Neural cell (in vitro differentiated cells): ENCODE measurements around the gene NPFF. TPM values are rescaled to one million over a fixed set of nuclear protein-coding genes. Genes with fewer than 3 reads are reported as not detected.

Experiments
- H2AFZ ChIP-seq: fragments of 200-600, 300-800 bp; sonication (generic), shearing (Covaris generic); 2 replicates; pipeline ENCODE4 v1.6.0; 2014; ENCODE audit warnings: low read depth, mild to moderate bottlenecking, antibody characterized with exemption, low read length, moderate library complexity
- H3F3A ChIP-seq: fragments of 200-600 bp; shearing (Covaris generic); 2 replicates; pipeline ENCODE4 v1.6.1; 2016; ENCODE audit warnings: mild to moderate bottlenecking, moderate library complexity, mixed read lengths, antibody characterized with exemption, low read length; ENCODE audit not compliant: insufficient read depth, poor library complexity, severe bottlenecking
- H3K27ac ChIP-seq: fragments of 200-600, 300-800 bp; sonication (generic), shearing (Covaris generic); 2 replicates; pipeline ENCODE4 v1.5.1; 2014; ENCODE audit warnings: mild to moderate bottlenecking, low read length, moderate library complexity
- H3K27me3 ChIP-seq: fragments of 300-800, 200-600 bp; sonication (generic), shearing (Covaris generic); 2 replicates; pipeline ENCODE4 v1.6.0; 2014; ENCODE audit warnings: mild to moderate bottlenecking, low read depth, low read length, moderate library complexity; ENCODE audit not compliant: insufficient read depth
- H3K36me3 ChIP-seq: fragments of 300-800, 200-600 bp; sonication (generic), shearing (Covaris generic); 2 replicates; pipeline ENCODE4 v1.5.1; 2014; ENCODE audit warnings: mild to moderate bottlenecking, antibody characterized with exemption, low read length, moderate library complexity; ENCODE audit not compliant: insufficient read depth
- H3K4me2 ChIP-seq: fragments of 300-800, 200-600 bp; sonication (generic), shearing (Covaris generic); 2 replicates; pipeline ENCODE4 v1.6.0; 2014; ENCODE audit warnings: mild to moderate bottlenecking, low read length
- H3K4me3 ChIP-seq: fragments of 300-800, 200-600 bp; sonication (generic), shearing (Covaris generic); 2 replicates; pipeline ENCODE4 v1.5.1; 2014; ENCODE audit warnings: mild to moderate bottlenecking, low read length, moderate library complexity
- H3K79me2 ChIP-seq: fragments of 200-600 bp; shearing (Covaris generic); replicated peaks from 2 replicates; pipeline ENCODE4 v1.6.0; 2014; ENCODE audit warnings: mild to moderate bottlenecking, low read length, moderate library complexity; ENCODE audit not compliant: insufficient read depth
- H3K9ac ChIP-seq: fragments of 300-800, 200-600 bp; sonication (generic), shearing (Covaris generic); 2 replicates; pipeline ENCODE4 v1.6.1; 2016; ENCODE audit warnings: mild to moderate bottlenecking, low read length, mixed read lengths
- H3K9me2 ChIP-seq: fragments of 200-600 bp; shearing (Covaris generic); 2 replicates; pipeline ENCODE4 v1.6.1; 2016; ENCODE audit warnings: mild to moderate bottlenecking, low read length, mixed read lengths; ENCODE audit not compliant: insufficient read depth
- H3K9me3 ChIP-seq: fragments of 200-600, 300-800 bp; sonication (generic), shearing (Covaris generic); 2 replicates; pipeline ENCODE4 v1.6.1; 2016; ENCODE audit warnings: mild to moderate bottlenecking, mixed run types, low read length, moderate library complexity, mixed read lengths
- H4K20me1 ChIP-seq: fragments of 200-600 bp; shearing (Covaris generic); 2 replicates; pipeline ENCODE4 v1.6.1; 2016; ENCODE audit warnings: mild to moderate bottlenecking, mixed run types; ENCODE audit not compliant: insufficient read depth
- CTCF ChIP-seq: fragments of 450-650 bp; IDR thresholded peaks from 2 replicates; pipeline ENCODE4 v1.5.1; 2014; ENCODE audit warnings: antibody characterized with exemption, mild to moderate bottlenecking, moderate library complexity; ENCODE audit not compliant: poor library complexity, severe bottlenecking
- EP300 ChIP-seq: fragments of 450-650 bp; conservative IDR thresholded peaks from 2 replicates; pipeline ENCODE4 v1.6.1; 2014; ENCODE audit warnings: antibody characterized with exemption, mild to moderate bottlenecking, moderate library complexity; ENCODE audit not compliant: poor library complexity, severe bottlenecking
- EZH2 ChIP-seq: fragments of 200-600, 300-800 bp; shearing (Covaris generic), sonication (generic); IDR thresholded peaks from 2 replicates; pipeline ENCODE4 v1.6.1; 2014; ENCODE audit warnings: antibody characterized with exemption, low read length, borderline replicate concordance, mild to moderate bottlenecking; ENCODE audit not compliant: insufficient read depth, poor library complexity, severe bottlenecking
- MXI1 ChIP-seq: fragments of 450-650 bp; conservative IDR thresholded peaks from 2 replicates; pipeline ENCODE4 v1.6.1; 2014; ENCODE audit warnings: antibody characterized with exemption, mild to moderate bottlenecking; ENCODE audit not compliant: poor library complexity, severe bottlenecking
- POLR2AphosphoS5 ChIP-seq: IDR thresholded peaks from 2 replicates; pipeline ENCODE4 v1.6.1; 2012
- RAD21 ChIP-seq: fragments of 450-650 bp; conservative IDR thresholded peaks from 2 replicates; pipeline ENCODE4 v1.6.1; 2014; ENCODE audit warnings: antibody characterized with exemption, mild to moderate bottlenecking, moderate library complexity
- REST ChIP-seq: IDR thresholded peaks from 2 replicates; pipeline ENCODE4 v1.6.1; 2012; ENCODE audit warnings: borderline replicate concordance
- SMC3 ChIP-seq: fragments of 450-650 bp; conservative IDR thresholded peaks from 2 replicates; pipeline ENCODE4 v1.6.1; 2014; ENCODE audit warnings: antibody characterized with exemption, mild to moderate bottlenecking, moderate library complexity; ENCODE audit not compliant: poor library complexity
- TAF1 ChIP-seq: IDR thresholded peaks from 2 replicates; pipeline ENCODE4 v1.6.1; 2012; ENCODE audit warnings: low read depth
- polyA plus RNA-seq: library from polyadenylated mRNA; depleted of rRNA; stranded (reverse); fragments of >200 nt; gene quantifications from 2 replicates; pipeline ENCODE4 v1.2.3, GENCODE V29; 2014

The NPFF gene
- polyA plus RNA-seq, 1 donor from 2014 or later = not detected

DNA sequence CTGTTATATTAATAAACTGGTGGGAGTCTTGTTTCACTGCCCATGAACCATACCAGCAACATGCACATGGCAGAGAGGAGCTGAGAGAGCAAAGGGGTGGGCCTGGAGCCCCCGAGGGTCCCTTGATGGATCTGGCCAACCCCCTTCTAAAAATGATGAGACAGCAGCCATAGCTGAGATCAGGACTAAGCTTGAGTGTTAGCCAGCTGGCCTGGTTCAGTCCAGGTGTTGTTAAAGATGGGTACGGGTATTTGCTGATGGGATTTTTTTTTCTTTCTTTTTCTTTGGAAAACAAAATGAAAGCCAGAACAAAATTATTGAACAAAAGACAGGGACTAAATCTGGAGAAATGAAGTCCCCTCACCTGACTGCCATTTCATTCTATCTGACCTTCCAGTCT, 39.4 kb downstream of the NPFF start:
- Histone ChIP-seq H2AFZ (no peak overlapping the region), H4K20me1 (peaks cover 20% of the 10 kb centered on the region), H3F3A (no peaks in the 10 kb centered on the region), H3K36me3 (peaks cover 12% of the 10 kb centered on the region), H3K9me2 (no peaks in the 10 kb centered on the region), H3K9me3 (no peaks in the 10 kb centered on the region), H3K79me2 (peaks cover 15% of the 10 kb centered on the region), H3K27me3 (no peaks in the 10 kb centered on the region), H3K9ac (no peak overlapping the region), H3K4me3 (no peak overlapping the region), H3K4me2 (no peak overlapping the region), H3K27ac (no peak overlapping the region)
- TF ChIP-seq EZH2 = no peak
- TF ChIP-seq RAD21 = no peak
- no peak for TF ChIP-seq EP300
- TF ChIP-seq TAF1 = no peak
- no peak for TF ChIP-seq MXI1
- TF ChIP-seq POLR2AphosphoS5 = no peak
- TF ChIP-seq SMC3 = no peak
- TF ChIP-seq REST = no peak

DNA sequence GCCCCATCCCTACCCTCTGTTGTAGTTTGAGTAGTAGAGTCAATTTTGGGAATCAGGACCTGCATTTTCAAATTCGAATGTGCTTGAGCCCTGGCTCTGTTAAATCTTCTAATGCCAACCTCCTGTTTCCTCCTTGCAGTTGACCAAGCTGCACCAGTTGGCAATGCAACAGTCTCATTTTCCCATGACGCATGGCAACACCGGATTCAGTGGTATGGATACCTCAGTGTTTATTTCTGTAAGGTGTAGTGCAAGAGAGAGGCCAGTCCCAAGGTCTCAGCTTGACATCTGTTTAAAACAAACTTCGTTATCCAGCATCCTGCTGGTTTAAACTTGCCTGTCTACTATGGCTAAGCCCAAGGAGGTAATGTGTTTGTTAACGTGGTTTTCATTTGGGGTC, 40.2 kb downstream of the NPFF start:
- peaks cover 26% of the 10 kb centered on the region for H4K20me1 ChIP-seq
- H3K27ac ChIP-seq = no peak overlapping the region

More for the DNA sequence above, 40.2 kb downstream of the NPFF start:
- Histone ChIP-seq H3K9me2 (no peaks in the 10 kb centered on the region), H3K9ac (no peak overlapping the region), H3K27me3 (no peaks in the 10 kb centered on the region), H3K36me3 (peaks cover 17% of the 10 kb centered on the region), H3K9me3 (no peaks in the 10 kb centered on the region), H3K4me3 (no peak overlapping the region), H2AFZ (no peak overlapping the region), H3K4me2 (no peak overlapping the region), H3K79me2 (peaks cover 16% of the 10 kb centered on the region), H3F3A (no peaks in the 10 kb centered on the region)
- TF ChIP-seq MXI1 (no peak), EZH2 (no peak), RAD21 (no peak), REST (no peak), TAF1 (no peak), POLR2AphosphoS5 (no peak), SMC3 (no peak), EP300 (no peak), CTCF (no peak)
